ACC112 (cell line): ENCODE measurements around the gene MAST4.
A peak's percentile ranks its signal among the peaks of the same experiment; 100 is the strongest.

Experiments
- H2AFZ ChIP-seq: fragments of 200-600 bp; sonication (generic); one replicate; pipeline ENCODE4 v1.6.0; 2017; ENCODE audit warnings: antibody characterized with exemption, low read length; ENCODE audit not compliant: unreplicated experiment
- H3K27ac ChIP-seq: fragments of 200-600 bp; sonication (generic); 2 replicates; pipeline ENCODE4 v1.5.1; 2014; ENCODE audit warnings: low read depth, mild to moderate bottlenecking, antibody characterized with exemption, low read length, moderate library complexity
- H3K27me3 ChIP-seq: fragments of 200-600 bp; sonication (generic); 2 replicates; pipeline ENCODE4 v1.6.1; 2014; ENCODE audit warnings: mild to moderate bottlenecking, antibody characterized with exemption, low read length, moderate library complexity, mixed read lengths; ENCODE audit not compliant: insufficient read depth
- H3K36me3 ChIP-seq: fragments of 200-600 bp; sonication (generic); 2 replicates; pipeline ENCODE4 v1.6.1; 2016; ENCODE audit warnings: mild to moderate bottlenecking, antibody characterized with exemption, low read length, moderate library complexity, mixed read lengths; ENCODE audit not compliant: insufficient read depth
- H3K4me1 ChIP-seq: fragments of 200-600 bp; sonication (generic); one replicate; pipeline ENCODE4 v1.6.1; 2016; ENCODE audit warnings: low read length, mixed read lengths; ENCODE audit not compliant: insufficient read depth, unreplicated experiment, control insufficient read depth
- H3K4me3 ChIP-seq: fragments of 200-600 bp; sonication (generic); 2 replicates; pipeline ENCODE4 v1.5.1; 2014; ENCODE audit warnings: mild to moderate bottlenecking, low read depth, low read length
- H3K79me2 ChIP-seq: fragments of 200-600 bp; sonication (generic); one replicate; pipeline ENCODE4 v1.6.0; 2016; ENCODE audit warnings: low read length; ENCODE audit not compliant: control insufficient read depth, unreplicated experiment, insufficient read depth

MAST4 gene

GRCh38 chr5:67190861-67191260 is 594.7 kb downstream of the MAST4 start:
- Histone ChIP-seq H2AFZ (no peak overlapping the region), H3K27ac (no peak overlapping the region), H3K79me2 (no peaks in the 10 kb centered on the region), H3K27me3 (no peaks in the 10 kb centered on the region), H3K4me3 (no peak overlapping the region), H3K4me1 (no peaks in the 10 kb centered on the region), H3K36me3 (no peaks in the 10 kb centered on the region)

DNA sequence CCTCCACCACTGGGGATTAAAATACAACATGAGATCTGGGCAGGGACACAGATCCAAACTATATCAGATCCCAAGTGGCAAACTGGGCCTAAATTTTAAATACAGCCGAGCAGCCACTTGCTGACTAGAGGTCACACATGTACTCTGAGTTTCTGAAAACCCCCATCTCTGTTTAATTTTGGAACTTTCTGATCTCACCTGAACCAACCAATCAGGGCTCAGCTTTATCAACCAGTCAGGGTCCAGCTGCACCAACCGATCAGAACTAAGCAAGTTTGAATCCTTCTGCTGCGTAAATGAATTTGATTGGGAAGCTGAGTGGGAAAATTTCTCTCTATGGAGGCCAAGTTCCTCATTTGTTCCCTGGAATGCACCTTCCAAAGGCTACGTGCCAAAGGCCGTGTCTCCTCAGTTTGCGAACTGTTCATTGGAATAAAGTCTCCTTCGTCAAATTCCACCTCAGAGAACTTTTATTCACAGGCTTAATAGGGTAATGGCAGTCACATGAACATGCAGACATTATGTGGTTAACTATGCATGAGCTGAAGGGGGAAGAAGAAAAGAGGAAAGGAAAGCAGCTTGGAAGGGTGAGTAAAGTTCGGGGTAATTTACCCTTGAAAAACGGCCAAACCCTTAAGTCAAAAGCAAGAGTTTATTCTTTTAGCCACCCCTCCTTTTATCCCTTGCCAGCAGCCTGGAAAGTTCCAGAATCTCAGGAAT is 596.7 kb downstream of the MAST4 start:
- no peaks in the 10 kb centered on the region for H3K36me3 ChIP-seq
- no peak overlapping the region for H3K4me3 ChIP-seq
- no peaks in the 10 kb centered on the region for H3K79me2 ChIP-seq
- no peak overlapping the region for H3K27ac ChIP-seq
- H3K4me1 ChIP-seq = no peaks in the 10 kb centered on the region
- peak overlapping the region; percentile 73 for H2AFZ ChIP-seq
- H3K27me3 ChIP-seq = no peaks in the 10 kb centered on the region

DNA sequence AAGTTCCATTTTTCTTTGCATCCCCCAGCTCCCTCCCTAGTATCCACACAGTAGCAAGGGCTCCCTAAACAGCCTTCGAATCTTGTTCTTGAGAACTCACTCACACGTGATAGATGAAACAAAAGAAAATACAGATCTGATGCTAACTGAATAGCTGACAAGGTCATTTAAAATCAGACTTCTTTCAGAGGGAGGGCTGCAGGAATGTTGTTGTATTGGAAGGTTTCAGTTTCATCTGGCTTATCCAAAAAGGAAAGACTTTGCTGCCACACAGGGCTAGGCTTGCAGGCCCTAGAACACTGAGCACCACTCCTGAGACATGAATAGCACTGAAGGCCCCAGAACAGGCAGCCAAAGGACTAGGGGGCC is 597.2 kb downstream of the MAST4 start:
- Histone ChIP-seq H2AFZ (peak overlapping the region; percentile 73), H3K4me3 (no peak overlapping the region), H3K27ac (no peak overlapping the region), H3K27me3 (no peaks in the 10 kb centered on the region), H3K4me1 (no peaks in the 10 kb centered on the region), H3K36me3 (no peaks in the 10 kb centered on the region), H3K79me2 (no peaks in the 10 kb centered on the region)

GRCh38 chr5:67194166-67194565 is 598.0 kb downstream of the MAST4 start:
- Histone ChIP-seq H3K36me3 (no peaks in the 10 kb centered on the region), H3K27ac (no peak overlapping the region), H3K4me3 (no peak overlapping the region), H3K27me3 (no peaks in the 10 kb centered on the region), H3K79me2 (no peaks in the 10 kb centered on the region), H3K4me1 (no peaks in the 10 kb centered on the region), H2AFZ (no peak overlapping the region)

- H2AFZ ChIP-seq = no peak overlapping the region
- H3K4me3 ChIP-seq = no peak overlapping the region
- no peaks in the 10 kb centered on the region for H3K4me1 ChIP-seq
Measured at GRCh38 chr5:67195406-67196275, 599.4 kb downstream of the MAST4 start.

DNA sequence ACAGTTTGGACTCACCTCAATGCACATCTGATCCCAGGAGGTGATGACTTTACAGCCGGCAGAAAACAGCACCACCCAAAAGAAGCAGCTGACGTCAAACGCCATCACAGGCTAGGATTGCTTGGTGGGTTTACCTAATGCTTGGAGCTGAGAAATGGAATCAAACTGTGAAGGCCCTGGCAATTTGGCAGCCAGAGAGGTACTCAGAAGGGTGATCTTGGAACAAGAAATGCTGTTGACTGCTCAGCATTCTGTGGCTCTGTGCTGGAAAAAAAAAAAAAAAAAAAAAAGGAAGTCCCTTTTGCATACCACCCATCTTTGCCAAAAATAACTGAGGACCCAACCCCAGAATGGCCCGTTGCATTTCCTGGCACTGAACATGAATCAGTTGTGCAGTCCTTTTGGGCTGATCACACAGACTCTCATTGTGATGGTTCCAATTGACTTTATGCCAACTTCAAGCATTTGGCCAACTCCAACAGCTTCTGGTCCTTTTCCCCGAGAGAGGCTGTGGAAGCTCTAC is 600.4 kb downstream of the MAST4 start, which contains the start of gene CD180:
TSS of gene CD180 (minus strand) at position 263 of the 523 bp plus-strand sequence. CDS start at position 105, 158 bp downstream.
- H3K4me3 ChIP-seq = no peak within 1 kb of the TSS
- no peak within 1 kb of the TSS for H3K27ac ChIP-seq

More at GRCh38 chr5:67195406-67196275, 599.4 kb downstream of the MAST4 start:
- Histone ChIP-seq H3K79me2 (no peaks in the 10 kb centered on the region), H3K27ac (no peak overlapping the region), H3K36me3 (no peaks in the 10 kb centered on the region), H3K27me3 (no peaks in the 10 kb centered on the region)

GRCh38 chr5:67197536-67197935 is 601.3 kb downstream of the MAST4 start:
- Histone ChIP-seq H3K4me3 (no peak overlapping the region), H2AFZ (no peak overlapping the region), H3K4me1 (no peaks in the 10 kb centered on the region), H3K27ac (no peak overlapping the region), H3K36me3 (no peaks in the 10 kb centered on the region), H3K27me3 (no peaks in the 10 kb centered on the region), H3K79me2 (no peaks in the 10 kb centered on the region)

More for the DNA sequence above, 600.4 kb downstream of the MAST4 start, which contains the start of gene CD180:
- Histone ChIP-seq H3K79me2 (no peaks in the 10 kb centered on the region), H3K4me1 (no peaks in the 10 kb centered on the region), H3K36me3 (no peaks in the 10 kb centered on the region), H2AFZ (no peak within 1 kb of the TSS), H3K27me3 (no peaks in the 10 kb centered on the region)

DNA sequence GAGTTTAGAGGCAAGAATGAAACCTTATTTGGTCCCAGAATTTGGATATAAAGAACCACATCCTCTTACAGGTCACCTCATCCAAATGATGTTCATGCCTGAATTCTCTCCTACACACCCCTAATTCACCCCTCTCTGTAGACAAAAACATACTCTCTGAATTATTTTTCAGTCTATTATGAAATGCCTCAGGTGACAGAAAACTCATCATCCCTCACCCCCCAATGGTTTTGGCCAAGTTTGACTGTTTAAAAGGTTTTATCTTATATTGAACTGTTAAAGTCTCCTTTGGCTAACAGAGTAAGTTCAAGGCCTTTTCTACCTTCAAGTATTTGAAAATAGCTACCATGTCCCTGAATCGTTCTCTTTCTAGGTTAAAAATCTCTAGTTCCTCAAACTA is 602.7 kb downstream of the MAST4 start:
- Histone ChIP-seq H3K27me3 (no peaks in the 10 kb centered on the region), H3K79me2 (no peaks in the 10 kb centered on the region), H3K4me3 (no peak overlapping the region), H2AFZ (no peak overlapping the region), H3K36me3 (no peaks in the 10 kb centered on the region), H3K4me1 (no peaks in the 10 kb centered on the region), H3K27ac (no peak overlapping the region)

GRCh38 chr5:67199859-67200258 is 603.7 kb downstream of the MAST4 start:
- Histone ChIP-seq H3K79me2 (no peaks in the 10 kb centered on the region), H3K36me3 (no peaks in the 10 kb centered on the region), H2AFZ (no peak overlapping the region), H3K27me3 (no peaks in the 10 kb centered on the region), H3K4me1 (no peaks in the 10 kb centered on the region), H3K27ac (no peak overlapping the region), H3K4me3 (no peak overlapping the region)

DNA sequence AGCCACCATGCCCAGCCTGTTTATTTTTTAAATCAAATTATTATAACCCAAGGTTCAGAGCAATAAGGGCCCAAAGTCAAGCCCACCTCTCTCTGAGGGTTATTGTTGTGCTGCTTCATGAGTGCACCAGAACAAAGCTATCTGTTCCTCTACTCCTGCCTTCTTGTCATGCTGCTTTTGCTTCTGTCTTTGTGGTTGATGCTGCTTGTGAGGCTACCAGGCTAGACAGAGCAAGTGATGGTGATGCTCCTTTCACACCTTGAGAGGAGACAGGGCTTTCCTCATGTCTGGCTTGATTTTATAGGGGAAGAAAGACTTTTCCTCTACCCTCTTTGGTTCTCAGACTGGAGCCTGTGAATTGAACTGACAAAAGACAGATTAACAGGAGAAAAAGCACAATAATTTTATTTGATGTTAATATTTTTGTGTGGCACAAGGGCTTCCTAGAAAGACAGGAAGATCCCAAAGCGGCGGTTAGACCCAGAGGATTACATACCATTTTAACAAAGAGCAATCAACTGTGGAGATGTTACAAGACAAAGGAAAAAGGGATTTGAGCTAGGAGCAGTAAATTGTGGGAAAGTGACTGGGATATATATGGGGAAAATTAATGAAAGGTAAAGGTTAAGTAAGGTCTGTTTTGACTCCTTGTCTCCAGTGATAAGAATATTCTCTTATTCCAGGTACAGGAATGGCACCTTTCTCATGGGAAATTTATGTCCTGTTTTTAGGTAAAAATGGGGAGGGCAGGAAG is 604.8 kb downstream of the MAST4 start:
- H3K4me1 ChIP-seq = no peaks in the 10 kb centered on the region

More for the DNA sequence above, 604.8 kb downstream of the MAST4 start:
- H3K4me3 ChIP-seq = no peak overlapping the region
- no peaks in the 10 kb centered on the region for H3K27me3 ChIP-seq
- no peaks in the 10 kb centered on the region for H3K79me2 ChIP-seq
- no peak overlapping the region for H3K27ac ChIP-seq
- no peaks in the 10 kb centered on the region for H3K36me3 ChIP-seq
- no peak overlapping the region for H2AFZ ChIP-seq
